Measurements from ENCODE around the gene TMEM145.
A peak's percentile ranks its signal among the peaks of the same experiment; 100 is the strongest.

The TMEM145 gene

DNA sequence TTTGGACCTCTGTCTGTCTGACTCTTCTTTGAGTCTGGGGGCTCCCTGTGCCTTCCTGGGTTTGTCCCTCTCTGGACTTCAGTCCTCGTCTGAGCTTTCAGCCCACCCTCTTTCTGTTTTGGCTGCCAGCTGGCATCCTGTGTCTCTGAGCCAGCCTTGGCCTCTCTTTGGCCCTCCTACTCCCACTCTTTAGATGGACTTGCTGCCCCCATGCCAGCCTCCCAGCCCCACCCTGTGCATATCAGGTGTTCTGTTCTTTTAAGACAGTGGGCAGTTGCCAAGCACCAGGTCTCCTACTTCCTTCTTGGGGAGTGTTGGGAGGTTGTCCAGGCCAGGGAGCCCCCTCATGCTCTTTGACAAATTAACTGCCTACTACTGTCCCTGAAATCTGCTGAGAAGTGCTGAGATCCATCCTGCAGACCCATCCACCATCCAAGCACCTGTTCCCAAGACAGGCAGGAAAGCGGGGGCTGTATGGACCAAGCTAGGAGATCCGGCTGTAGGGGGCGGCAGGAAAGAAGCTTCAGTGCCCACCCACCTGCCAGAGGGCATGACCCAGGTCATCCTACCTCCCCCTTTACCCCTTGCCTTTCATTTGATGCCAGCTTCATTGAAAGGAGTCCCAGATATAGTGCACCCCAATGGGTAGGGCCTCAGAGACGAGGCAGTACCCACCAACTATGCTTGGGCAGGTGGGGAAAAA, 34.5 kb upstream of the TMEM145 start:
- DNase-seq (ENCODE audit: low spot score) = no peak

DNA sequence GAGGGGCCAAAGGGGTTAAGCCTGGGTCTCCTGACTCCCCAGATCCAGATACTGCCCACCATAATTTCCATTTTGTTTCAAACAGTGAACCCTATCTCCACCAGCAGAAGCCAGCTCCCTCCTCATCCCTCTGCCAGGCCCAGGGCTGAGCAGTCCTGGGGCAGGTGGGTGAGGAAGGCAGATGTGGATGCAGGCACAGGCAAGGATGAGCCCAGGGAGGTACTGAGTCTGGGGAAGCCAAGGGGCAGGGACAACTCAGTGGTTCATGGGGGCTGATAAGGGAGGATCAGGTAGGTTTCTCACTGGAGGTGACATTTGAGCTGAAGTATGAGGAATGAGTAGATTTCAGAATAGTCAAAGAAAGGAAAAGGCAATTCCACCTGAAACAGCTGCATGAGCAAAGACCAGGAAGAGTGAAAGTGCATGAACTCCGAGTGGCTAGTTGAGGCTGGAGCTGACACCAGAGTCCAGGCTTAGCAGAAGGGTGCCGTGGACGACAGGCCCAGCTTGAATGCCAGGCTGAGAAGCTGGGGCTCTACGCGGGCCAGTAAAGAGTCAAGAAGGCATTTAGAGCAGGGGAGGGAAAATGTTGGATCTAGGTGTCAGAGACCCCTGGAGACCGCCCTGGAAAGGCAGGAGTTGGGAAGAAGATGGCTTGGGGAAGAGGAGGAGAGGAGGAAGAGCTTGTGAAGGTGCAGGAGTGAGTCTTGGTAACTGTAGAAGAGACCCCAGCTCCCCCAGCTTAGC, 33.8 kb upstream of the TMEM145 start:
- no peak for DNase-seq (ENCODE audit: low spot score)

DNA sequence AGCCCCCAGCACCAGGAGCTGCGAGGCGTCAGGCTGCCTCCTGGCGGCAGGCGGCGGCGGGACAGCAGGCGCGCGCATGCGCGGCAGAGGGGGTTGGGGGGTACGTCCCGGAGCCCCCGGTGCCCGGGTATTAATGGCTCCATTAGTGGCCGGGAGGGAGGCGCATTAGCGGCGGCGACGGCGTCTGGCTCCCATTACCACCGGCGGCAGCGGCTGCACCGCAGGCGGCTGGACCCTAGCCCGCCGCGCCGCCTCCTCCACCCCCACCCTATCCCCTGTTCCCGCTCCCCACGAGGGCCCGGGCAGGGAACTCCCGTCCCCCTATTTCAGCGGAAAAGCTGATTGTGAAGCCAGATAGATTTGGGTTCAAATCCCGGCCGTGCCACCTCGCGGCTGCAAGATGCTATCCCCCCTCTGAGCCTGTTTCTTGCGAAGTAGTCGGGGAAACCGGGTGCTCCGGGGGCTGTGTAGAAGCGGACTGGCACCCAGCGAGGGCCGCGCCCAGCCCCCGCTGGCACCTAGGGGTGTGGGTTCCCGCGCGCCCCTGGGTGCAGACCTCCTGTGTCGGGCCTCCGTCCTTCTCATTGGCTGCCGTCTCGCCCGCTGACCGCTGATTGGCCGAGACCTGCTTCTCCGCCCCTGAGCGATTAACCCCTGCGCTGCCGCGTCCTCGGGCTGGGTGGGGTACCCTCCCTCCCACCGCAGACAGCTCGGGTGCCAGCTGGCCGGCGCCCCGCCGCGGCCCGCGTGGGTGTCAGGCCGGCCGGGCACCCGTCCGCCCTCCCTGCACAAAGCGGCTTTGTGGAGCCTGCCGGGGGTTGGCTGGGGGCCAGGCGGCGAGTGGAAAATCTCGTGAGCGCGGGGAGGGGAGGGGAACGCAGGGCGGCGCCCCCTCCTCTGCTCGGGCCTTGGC, 33.0 kb upstream of the TMEM145 start:
- peak; percentile 97 for DNase-seq (ENCODE audit: low spot score)

DNA sequence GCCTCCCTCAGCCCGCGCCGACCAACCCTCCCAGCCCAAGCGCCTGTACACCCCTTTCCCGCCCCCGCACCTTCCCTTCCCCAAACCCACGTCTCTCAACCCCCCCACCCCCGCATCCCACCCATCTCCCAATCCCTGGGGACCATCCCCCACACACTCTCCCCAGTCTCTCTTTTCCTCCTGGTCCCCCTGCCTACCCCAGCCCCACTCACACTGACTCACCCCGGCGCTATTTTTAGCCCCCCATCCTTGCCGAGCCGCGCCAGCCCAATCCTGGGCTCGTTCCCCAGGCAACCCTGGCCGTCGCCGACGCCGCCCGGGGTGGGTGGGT, 32.3 kb upstream of the TMEM145 start:
- peak; percentile 68 for DNase-seq (ENCODE audit: low spot score)

DNA sequence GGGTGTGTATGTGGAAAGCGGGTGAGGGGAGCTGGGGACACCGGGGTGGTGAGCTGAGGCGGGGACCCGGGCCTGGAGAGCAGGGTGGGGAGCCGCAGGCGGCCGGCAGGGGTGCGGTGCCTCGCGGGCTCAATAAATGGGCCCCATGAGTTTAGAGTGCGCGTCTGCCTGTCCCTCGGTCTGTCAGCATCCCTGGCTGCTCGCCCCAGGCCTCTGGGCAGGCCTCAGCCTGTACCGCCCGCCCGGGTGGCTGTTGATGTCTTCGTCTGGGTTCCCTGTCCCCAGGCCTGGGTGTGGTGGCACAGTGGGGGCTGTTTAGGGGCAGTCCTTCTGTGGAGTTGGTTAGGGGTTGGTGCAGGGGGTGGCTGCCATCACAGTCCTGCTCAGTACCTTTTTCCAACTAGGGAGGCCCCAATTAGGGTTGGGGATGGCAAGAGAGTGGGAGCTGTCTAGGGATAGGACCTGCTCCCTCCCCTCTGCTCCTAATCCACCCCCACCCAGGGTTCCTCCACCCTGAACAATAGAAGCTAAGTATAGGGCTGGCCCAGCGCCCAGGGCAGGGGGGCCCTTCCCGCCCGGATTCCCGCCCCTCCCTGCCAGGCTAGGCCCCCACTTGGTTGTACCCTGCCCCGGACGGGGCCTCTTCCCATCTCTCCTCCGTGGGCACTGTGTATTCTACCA, 31.8 kb upstream of the TMEM145 start:
- DNase-seq (ENCODE audit: low spot score) = no peak

DNA sequence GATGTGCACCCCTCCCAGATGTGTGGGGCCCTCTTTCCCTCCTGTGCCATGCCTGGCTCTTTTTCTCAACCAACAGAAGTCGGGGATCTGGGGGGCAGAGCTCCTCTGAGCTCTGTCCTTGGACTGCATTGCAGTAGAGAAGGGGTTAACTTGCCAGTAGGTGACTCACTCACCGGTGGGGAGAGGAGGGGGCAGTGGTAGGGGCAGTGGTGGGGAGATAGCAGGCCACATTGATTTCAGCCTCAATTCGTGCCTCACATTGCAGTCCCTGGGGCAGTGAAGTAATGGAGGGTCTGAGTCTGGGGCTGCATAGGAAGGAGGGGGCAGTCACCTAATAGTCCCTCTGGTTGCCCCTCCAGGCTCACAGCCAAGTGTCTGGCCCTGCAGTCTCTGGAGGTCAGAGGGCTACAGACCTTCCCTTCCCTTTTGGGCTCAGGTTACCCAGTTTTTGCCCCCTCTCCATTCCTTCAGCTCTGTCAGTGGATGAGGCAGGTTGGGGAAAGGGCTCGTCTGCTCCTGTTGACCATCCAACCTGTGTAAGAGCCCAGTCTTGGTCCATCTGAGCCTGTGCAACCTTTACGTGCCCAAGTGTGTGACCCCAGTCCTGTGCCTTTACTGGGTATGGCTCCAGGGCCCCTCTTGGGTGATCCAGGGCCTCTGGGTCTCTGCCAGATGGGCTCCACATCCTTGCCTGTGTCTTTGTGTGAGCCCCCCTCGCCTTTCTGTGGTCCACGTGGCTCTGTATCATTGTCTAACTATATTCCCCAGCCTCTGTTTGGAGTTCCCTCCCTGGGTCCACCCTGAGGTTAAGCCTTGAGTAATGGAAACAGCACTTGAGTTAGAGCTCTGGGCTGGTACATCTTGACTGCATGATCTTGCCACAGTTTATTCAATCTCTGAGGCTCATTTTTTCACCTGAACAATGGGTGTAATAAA, 31.0 kb upstream of the TMEM145 start:
- DNase-seq (ENCODE audit: low spot score) = no peak

DNA sequence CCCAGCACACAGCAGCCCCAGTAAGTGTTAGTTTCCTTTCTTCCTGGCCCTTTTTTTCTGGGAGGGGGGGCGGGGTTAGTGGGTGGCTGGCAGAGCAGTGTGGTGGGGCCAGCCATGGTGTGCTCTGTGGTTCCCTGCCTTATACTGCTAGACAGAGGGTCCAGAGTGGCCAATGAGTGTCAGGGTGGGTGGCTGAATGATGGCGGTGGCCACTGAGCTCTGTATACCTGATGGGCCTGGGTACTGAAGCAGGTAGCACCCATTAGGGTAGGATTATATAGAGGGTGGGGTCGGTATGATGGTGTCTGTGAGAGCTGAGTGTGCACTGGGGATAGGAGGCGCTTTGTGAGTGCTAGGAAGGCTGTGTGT, 30.3 kb upstream of the TMEM145 start:
- DNase-seq (ENCODE audit: low spot score) = no peak

DNA sequence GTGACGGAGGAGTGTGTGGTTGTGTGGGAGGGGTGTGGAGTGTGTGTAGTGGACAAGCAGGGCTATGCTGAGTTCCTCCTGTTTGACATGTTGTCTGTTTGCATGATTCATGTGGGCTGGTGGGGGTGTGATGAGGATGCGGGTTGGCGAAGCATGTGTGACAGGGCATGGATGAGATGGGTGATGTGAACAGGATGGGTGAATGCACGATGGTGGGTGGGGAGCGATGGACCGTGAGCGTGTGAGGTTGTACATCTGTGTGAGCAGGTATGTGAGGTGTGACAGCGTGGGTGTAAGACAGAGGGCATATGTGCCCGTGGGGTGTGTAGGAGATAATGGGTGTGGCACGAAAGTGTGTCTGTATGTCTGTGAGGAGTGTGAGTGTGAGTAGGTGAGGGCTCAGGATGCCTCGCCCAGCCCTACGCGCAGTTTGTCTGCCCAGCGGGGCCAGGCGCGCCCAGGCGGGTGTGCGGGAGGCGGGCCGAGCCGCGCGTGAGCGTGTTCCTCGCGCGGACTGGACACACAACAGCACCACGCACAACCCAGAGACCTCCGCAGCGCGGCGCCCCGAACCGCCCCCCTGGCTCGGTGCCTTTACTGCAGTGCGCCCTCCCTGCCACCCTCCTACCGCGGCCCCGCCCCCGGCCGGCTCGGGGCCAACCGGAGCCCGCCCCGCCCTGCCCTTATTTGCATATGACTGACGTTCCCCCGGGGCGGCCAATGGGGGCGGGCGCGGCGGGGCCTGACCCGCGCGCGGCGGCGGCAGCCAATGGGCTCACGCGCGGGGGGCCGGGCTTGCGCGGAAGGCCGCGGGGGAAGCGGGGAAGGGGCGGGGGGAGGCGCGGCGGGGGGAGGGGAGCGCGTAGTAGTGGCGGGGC, 29.7 kb upstream of the TMEM145 start:
- DNase-seq (ENCODE audit: low spot score) = peak; percentile 97

DNA sequence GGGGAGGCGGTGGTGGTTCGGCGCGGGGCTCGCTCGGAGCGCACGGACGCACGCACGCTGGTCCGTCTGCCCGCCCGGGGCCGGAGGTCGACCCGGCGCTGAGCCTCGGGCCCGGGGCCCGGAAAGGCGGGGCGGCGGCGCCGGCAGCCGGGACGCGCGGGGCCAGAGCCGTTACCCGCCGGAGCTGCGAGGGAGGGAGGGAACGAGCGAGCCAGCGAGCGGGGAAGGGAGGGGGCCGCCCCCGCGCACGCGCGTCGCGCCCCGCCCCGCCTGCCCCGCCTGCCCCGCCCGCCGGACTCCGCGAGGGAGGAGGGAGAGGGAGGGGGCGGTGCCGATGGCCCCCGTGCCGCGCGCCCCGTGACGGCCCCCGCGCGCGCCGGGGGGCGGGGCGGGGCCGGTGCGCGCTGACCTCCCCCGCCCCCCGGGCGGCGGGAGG, 29.0 kb upstream of the TMEM145 start:
- peak; percentile 98 for DNase-seq (ENCODE audit: low spot score)

DNA sequence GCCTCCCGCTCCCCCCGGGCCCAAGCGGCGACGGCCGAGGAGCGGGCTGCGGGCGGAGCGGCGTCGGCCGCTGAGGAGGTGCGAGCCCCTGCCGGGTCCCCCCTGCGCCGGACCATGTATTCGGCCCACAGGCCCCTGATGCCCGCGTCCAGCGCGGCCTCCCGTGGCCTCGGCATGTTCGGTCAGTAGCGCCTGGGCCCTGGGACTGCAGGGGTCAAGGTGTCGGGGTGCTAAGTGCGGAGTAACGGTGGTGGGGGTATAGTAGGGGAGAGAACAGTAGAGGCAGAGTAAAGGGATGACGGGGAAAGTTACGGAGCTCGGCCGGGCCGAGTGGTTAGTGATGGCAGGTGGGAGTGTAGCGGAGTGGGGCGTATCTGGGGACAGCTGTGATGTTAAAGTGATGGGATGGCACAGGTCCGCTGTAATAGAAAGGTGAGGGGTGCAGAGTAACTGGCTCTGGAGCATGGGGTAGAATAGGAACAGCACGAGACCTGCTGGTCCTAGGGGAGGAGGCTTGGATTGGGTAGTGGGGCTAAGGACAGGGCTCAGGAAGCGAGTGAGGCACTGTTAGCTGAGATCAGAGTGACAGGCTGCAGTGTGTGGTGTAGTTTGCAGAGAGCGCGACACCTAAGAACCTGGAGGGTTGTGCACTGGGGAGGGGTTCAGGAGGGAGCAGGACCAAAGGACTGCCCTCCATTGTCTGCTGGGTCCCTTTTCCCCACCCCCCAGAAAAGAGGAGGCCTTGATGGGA, 28.3 kb upstream of the TMEM145 start:
- no peak for DNase-seq (ENCODE audit: low spot score)

DNA sequence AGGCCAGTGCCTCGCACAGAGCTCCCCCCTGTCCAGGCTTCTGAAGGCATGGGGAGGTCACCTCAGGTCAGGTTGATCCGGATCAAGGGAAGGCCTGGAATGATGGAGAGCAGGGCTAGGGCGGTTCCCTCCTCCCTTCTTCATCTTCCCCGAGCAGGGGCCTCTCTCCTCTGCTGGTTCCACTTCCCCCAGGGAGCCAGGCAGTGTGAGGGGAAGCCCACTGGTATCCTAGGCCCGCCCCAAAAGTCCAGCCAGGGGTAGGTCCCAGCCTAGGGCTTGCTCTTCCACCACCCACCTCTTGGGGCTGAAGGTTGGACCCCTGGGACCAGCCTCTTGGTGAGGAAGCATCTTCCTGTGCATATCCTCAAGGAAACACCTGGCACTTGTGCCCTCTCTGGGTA, 27.6 kb upstream of the TMEM145 start:
- DNase-seq (ENCODE audit: low spot score) = no peak

DNA sequence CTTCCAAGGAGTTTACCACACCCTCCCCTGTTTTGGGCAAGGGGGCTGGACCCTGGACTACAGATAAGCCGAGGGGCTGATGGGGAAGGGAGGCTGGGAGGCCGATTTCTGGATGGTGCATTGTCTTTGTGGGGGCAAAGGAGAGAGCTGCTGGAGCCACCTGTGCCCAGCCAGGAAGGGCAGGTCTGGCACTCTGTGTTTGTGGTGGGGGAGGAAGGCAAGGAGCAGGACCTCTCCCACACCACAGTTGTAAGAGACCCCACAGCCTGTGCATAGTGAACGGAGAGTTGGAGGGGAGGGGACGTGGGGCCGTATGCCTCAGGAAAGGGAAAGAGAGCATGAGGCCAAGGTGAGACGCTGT, 27.1 kb upstream of the TMEM145 start:
- no peak for DNase-seq (ENCODE audit: low spot score)

DNA sequence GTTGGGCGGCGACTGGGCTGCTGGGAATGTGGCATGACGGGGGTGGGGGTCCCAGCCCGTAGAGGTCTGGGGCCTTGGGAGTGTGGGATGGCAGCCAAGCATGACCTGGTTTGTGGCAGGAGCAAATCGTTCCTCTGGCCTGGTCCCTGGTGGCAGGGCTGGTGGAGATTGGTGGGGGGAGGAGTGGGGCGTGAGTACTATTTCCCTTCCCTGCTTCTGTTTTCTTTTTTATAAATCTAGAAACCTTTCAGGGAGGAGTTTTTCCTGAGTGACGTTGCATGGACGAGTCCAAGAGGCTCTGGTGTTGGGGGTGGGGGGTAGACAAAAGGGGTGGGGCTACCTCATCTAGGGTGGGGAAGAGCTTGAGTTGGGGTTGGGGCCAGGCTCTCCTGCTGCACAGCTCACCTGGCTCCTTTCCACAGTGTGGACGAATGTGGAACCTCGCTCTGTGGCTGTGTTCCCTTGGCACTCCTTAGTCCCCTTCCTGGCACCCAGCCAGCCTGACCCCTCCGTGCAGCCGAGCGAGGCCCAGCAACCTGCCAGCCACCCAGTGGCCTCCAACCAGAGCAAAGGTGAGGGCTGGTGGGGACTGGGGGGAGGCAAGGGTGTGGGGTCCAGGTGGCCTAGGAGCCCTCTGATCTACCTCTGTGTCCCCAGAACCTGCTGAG, 26.6 kb upstream of the TMEM145 start:
- peak; percentile 33 for DNase-seq (ENCODE audit: low spot score)

DNA sequence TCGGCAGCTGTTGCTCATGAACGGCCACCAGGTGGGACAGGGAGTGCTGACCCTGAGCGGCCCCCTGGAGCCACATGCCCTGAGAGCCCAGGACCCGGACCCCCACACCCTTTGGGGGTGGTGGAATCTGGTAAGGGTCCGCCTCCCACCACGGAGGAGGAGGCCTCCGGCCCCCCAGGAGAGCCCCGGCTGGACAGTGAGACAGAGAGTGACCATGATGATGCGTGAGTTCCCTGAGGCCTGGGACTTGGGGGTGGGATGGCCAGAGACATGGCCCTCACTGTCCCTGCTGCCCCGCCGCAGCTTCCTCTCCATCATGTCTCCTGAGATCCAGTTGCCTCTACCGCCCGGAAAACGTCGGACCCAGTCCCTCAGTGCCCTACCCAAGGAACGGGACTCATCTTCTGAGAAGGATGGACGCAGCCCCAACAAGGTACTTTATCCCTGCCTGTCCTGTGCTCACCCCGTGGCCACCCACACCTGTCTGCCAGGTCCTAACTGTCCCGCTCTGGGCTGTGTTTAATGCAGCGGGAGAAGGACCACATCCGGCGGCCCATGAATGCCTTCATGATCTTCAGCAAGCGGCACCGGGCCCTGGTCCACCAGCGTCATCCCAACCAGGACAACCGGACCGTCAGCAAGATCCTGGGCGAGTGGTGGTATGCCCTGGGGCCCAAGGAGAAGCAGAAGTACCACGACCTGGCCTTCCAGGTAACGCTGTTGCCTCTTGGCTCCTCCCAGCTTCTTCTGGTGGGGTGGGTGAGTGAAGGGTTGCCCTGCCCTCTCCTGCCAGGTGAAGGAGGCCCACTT, 25.9 kb upstream of the TMEM145 start:
- DNase-seq (ENCODE audit: low spot score) = no peak

DNA sequence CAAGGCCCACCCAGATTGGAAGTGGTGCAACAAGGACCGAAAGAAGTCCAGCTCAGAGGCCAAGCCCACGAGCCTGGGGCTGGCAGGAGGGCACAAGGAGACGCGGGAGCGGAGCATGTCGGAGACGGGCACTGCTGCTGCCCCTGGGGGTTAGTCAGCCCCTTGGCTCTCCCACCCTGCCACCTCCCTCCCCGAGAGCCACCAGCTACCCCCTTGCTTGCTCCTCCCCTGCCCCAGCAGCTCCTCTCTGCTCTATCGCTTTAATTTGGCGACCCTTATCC, 25.3 kb upstream of the TMEM145 start:
- DNase-seq (ENCODE audit: low spot score) = no peak

DNA sequence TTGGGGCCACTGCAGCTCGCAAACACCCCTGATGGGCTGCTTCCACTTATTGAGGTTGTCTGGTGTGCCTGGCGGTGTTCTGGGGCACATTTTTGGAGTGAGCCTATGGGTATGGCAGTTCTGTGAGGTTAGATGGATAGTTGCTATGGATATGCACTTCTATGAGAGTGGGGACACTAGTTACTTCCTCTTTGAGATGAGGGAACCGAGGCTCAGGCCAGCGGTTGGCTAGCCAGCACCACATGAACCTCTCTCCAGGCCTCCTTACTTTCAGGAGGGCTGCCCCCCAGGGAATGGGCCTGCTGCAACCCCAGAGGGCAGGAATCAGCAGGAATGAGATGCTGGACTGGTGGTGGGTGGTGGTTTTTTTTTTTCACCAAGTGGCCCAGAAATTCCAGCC, 24.7 kb upstream of the TMEM145 start:
- no peak for DNase-seq (ENCODE audit: low spot score)

DNA sequence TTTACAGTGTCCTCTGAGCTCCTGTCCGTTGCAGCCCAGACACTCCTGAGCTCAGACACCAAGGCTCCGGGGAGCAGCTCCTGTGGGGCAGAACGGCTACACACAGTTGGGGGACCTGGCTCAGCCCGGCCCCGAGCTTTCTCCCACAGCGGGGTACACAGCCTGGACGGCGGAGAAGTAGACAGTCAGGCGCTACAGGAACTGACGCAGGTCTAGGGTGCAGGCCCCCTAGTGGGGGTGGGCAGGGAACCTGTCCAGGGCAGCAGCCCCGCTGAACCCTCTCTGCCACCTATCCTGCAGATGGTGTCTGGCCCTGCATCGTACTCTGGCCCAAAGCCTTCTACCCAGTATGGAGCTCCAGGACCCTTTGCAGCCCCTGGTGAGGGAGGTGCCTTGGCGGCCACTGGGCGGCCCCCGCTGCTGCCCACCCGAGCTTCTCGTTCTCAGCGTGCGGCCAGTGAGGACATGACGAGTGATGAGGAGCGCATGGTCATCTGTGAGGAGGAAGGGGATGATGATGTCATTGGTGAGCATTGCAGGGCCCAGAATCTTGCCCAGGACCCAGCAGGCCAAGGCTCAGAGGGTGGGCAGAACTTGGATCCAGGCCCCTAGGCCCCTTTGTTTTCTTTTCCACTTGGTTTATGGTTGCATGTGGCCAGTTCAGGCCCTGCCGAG, 24.1 kb upstream of the TMEM145 start:
- DNase-seq (ENCODE audit: low spot score) = no peak

DNA sequence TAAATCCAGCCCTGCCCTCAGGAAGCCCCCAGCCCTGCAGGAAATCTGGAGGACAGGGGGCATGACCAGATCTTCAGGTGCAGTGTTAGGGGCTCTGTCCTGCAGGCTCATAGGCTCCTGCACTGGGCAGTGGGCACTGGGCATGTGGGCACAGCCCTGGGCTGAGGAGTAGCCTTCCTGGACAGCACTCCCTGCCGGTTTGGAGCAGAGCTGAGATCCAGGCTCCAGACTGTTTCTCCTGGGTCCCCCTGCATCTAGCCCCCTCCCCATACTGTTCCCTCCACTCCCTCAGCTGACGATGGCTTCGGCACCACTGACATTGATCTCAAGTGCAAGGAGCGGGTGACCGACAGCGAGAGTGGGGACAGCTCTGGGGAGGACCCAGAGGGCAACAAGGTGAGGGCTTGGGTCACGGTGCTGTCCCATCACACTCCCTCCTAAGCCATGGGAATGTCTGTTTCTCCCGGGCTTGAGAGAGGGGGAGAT, 23.5 kb upstream of the TMEM145 start:
- no peak for DNase-seq (ENCODE audit: low spot score)

Measured in GM03348 (cell line).